G401 (cell line): ENCODE measurements around the gene TLE2. TPM values are rescaled to one million over a fixed set of nuclear protein-coding genes. Genes with fewer than 3 reads are reported as not detected.
A peak's percentile ranks its signal among the peaks of the same experiment; 100 is the strongest.

Experiments
- DNase-seq: peaks from one replicate; pipeline ENCODE4 v3.0.0-alpha.2; 2015; ENCODE audit warnings: low spot score
- in situ Hi-C: cut with HindIII; loops from 2 replicates; pipeline ENCODE4 v1.10.0; 2016; ENCODE audit warnings: low sequenced_read_pairs, mixed read lengths
- total RNA-seq: library from RNA; depleted of rRNA; stranded (reverse); fragments of >200 nt; shearing (Covaris generic); gene quantifications from 2 replicates; pipeline ENCODE4 v1.2.3, GENCODE V29; 2014; rRNA removed

The TLE2 gene
- 10.2 and 11.7 TPM in 2 replicates for total RNA-seq

- in situ Hi-C loops, result no loop called here
- DNase-seq, result no peak
Measured at GRCh38 chr19:3029065-3029923, at the start of gene TLE2. Gene TLE2 (minus strand): TSS chr19:3029280. CDS start chr19:3028904, 376 bp downstream.

GRCh38 chr19:3075605-3076431, 46.7 kb upstream of the TLE2 start:
- in situ Hi-C loops, result no loop called here
- DNase-seq, result peak; percentile 74

GRCh38 chr19:3073931-3074595, 45.0 kb upstream of the TLE2 start:
- DNase-seq, result no peak
- in situ Hi-C loops, result no loop called here

GRCh38 chr19:3073159-3073563, 44.1 kb upstream of the TLE2 start:
- in situ Hi-C loops, result no loop called here

GRCh38 chr19:3071768-3072167, 42.7 kb upstream of the TLE2 start:
- in situ Hi-C loops, result no loop called here
- DNase-seq, result peak; percentile 52

More at GRCh38 chr19:3073159-3073563, 44.1 kb upstream of the TLE2 start:
- DNase-seq, result peak; percentile 85

GRCh38 chr19:3068071-3068470, 39.0 kb upstream of the TLE2 start:
- in situ Hi-C loops, result no loop called here
- no peak for DNase-seq

- in situ Hi-C loops, result no loop called here
- no peak for DNase-seq
Measured at GRCh38 chr19:3067563-3067962, 38.5 kb upstream of the TLE2 start.

- in situ Hi-C loops, result no loop called here
Measured at GRCh38 chr19:3066482-3067049, 37.5 kb upstream of the TLE2 start.

GRCh38 chr19:3065675-3066357, 36.7 kb upstream of the TLE2 start:
- DNase-seq, result no peak
- in situ Hi-C loops, result no loop called here

More at GRCh38 chr19:3066482-3067049, 37.5 kb upstream of the TLE2 start:
- DNase-seq, result no peak

- DNase-seq, result no peak
- in situ Hi-C loops, result no loop called here
Measured at GRCh38 chr19:3064011-3064330, 34.9 kb upstream of the TLE2 start.

- in situ Hi-C loops, result no loop called here
- peak; percentile 61 for DNase-seq
Measured at GRCh38 chr19:3062165-3063105, 33.4 kb upstream of the TLE2 start, which contains the start of gene TLE5. Gene TLE5 (minus strand): TSS chr19:3062495. CDS start chr19:3062200, 295 bp downstream.

- in situ Hi-C loops, result no loop called here
Measured at GRCh38 chr19:3061182-3062161, 32.4 kb upstream of the TLE2 start.

GRCh38 chr19:3060857-3061181, 31.7 kb upstream of the TLE2 start:
- DNase-seq, result no peak
- in situ Hi-C loops, result no loop called here

More at GRCh38 chr19:3061182-3062161, 32.4 kb upstream of the TLE2 start:
- no peak for DNase-seq

GRCh38 chr19:3059653-3060052, 30.6 kb upstream of the TLE2 start:
- no peak for DNase-seq

GRCh38 chr19:3058821-3059314, 29.8 kb upstream of the TLE2 start:
- in situ Hi-C loops, result no loop called here
- DNase-seq, result no peak

More at GRCh38 chr19:3059653-3060052, 30.6 kb upstream of the TLE2 start:
- in situ Hi-C loops, result no loop called here

- no peak for DNase-seq
Measured at GRCh38 chr19:3058009-3058820, 29.1 kb upstream of the TLE2 start.

More at GRCh38 chr19:3058009-3058820, 29.1 kb upstream of the TLE2 start:
- in situ Hi-C loops, result no loop called here
